HCT116 (cell line): ENCODE results near the gene LHX3. TPM values are rescaled to one million over a fixed set of nuclear protein-coding genes. Genes with fewer than 3 reads are reported as not detected.

Source experiments
- ATAC-seq: fragments of 200-7000 bp; cut with Tn5 transposase; 2 replicates; pipeline ENCODE4 v1.9.1; 2020; ENCODE audit warnings: mild to moderate bottlenecking, moderate library complexity
- BruUV-seq: library from RNA; stranded (reverse); fragments of 400-500 nt; replicated peaks from 2 replicates; lab custom pipeline; 2021; lab: Mats Ljungman, UMichigan
- CTCF ChIA-PET: fragments of 300-600 bp; sonication (Branson Sonifier 250); formaldehyde crosslinking; loops from one replicate; lab custom pipeline; 2021; ENCODE audit warnings: antibody characterized with exemption; lab: Charles Lee
- POLR2A ChIA-PET: fragments of 300-600, 350-600 bp; sonication (Branson Sonifier 250); formaldehyde crosslinking; loops from one replicate; lab custom pipeline; 2021; ENCODE audit warnings: antibody characterized with exemption; lab: Charles Lee
- RAD21 ChIA-PET, 2 experiments: fragments of 300-600 bp; sonication (Branson Sonifier 250); formaldehyde crosslinking; loops; one replicate each; lab custom pipeline; 2023; ENCODE audit warnings: low total read pairs in 2 of 2; ENCODE audit not compliant: uncharacterized antibody in 2 of 2, unreplicated experiment in 2 of 2, low non-redundant PET in 1 of 2; lab: Charles Lee
- DNase-seq: peaks from one replicate; pipeline ENCODE4 v3.0.0-alpha.2; 2010; ENCODE audit warnings: low read depth, low spot score
- H2AFZ ChIP-seq: fragments of 200-600 bp; shearing (Covaris generic), sonication (generic); 2 replicates; pipeline ENCODE4 v1.6.1; 2017; ENCODE audit warnings: low read depth, mixed run types, mixed read lengths, antibody characterized with exemption, low read length; ENCODE audit not compliant: poor library complexity, severe bottlenecking
- H3K27ac ChIP-seq: 2 replicates; pipeline ENCODE4 v1.5.1; 2012; ENCODE audit warnings: low read depth, low read length
- H3K27me3 ChIP-seq: fragments of 200-600 bp; sonication (generic); 2 replicates; pipeline ENCODE4 v1.6.1; 2016; ENCODE audit warnings: mixed run types, low read length, mixed read lengths; ENCODE audit not compliant: insufficient read depth
- H3K36me3 ChIP-seq, 2 experiments: fragments of 200-500 bp in 1 of 2; fragments of 200-600 bp in 1 of 2; sonication (Bioruptor generic) in 1 of 2; sonication (generic) in 1 of 2; 2 replicates each; pipeline versions ENCODE4 v1.5.1 to v1.6.1; 2014 to 2016; ENCODE audit warnings: low read length in 2 of 2, inconsistent platforms in 1 of 2, mixed read lengths in 1 of 2, mixed run types in 1 of 2; ENCODE audit not compliant: insufficient read depth in 2 of 2, control insufficient read depth in 1 of 2
- H3K4me1 ChIP-seq, 2 experiments: fragments of 200-600 bp in 1 of 2; sonication (generic) in 1 of 2; 2 replicates each; pipeline versions ENCODE4 v1.5.1 to v1.6.1; 2012 to 2017; ENCODE audit warnings: low read length in 2 of 2, inconsistent platforms in 1 of 2, mild to moderate bottlenecking in 1 of 2, mixed read lengths in 1 of 2, mixed run types in 1 of 2, moderate library complexity in 1 of 2; ENCODE audit not compliant: insufficient read depth in 2 of 2, control insufficient read depth in 1 of 2
- H3K4me2 ChIP-seq: fragments of 200-600 bp; sonication (generic); 2 replicates; pipeline ENCODE4 v1.6.1; 2017; ENCODE audit warnings: mixed run types, low read length, mixed read lengths
- H3K4me3 ChIP-seq, 2 experiments: fragments of 200-600 bp in 1 of 2; sonication (generic) in 1 of 2; replicated peaks in 1 of 2; 2 replicates each; pipeline ENCODE4 v1.5.1; 2011 to 2016; ENCODE audit warnings: low read length in 2 of 2, control low read depth in 1 of 2, low read depth in 1 of 2, mild to moderate bottlenecking in 1 of 2, mixed read lengths in 1 of 2, mixed run types in 1 of 2
- H3K79me2 ChIP-seq: fragments of 200-600 bp; sonication (generic); 2 replicates; pipeline ENCODE4 v1.6.1; 2017; ENCODE audit warnings: mild to moderate bottlenecking, mixed run types, low read length, moderate library complexity, mixed read lengths; ENCODE audit not compliant: insufficient read depth
- H3K9ac ChIP-seq: fragments of 200-600 bp; sonication (generic); 2 replicates; pipeline ENCODE4 v1.6.1; 2016; ENCODE audit warnings: low read length, mixed read lengths
- H3K9me2 ChIP-seq: fragments of 200-600 bp; sonication (generic), shearing (Covaris generic); 2 replicates; pipeline ENCODE4 v1.6.1; 2017; ENCODE audit warnings: mixed run types, mild to moderate bottlenecking, moderate library complexity; ENCODE audit not compliant: insufficient read depth
- H3K9me3 ChIP-seq, 2 experiments: fragments of 200-500 bp in 1 of 2; fragments of 200-600 bp in 1 of 2; sonication (Bioruptor generic) in 1 of 2; sonication (generic) in 1 of 2; 2 replicates each; pipeline ENCODE4 v1.6.1; 2014 to 2017; ENCODE audit warnings: low read length in 2 of 2, mixed read lengths in 2 of 2, inconsistent platforms in 1 of 2, low read depth in 1 of 2, mild to moderate bottlenecking in 1 of 2, mixed run types in 1 of 2, moderate library complexity in 1 of 2; ENCODE audit not compliant: control insufficient read depth in 1 of 2, insufficient read depth in 1 of 2
- H4K20me1 ChIP-seq: fragments of 200-600 bp; sonication (generic), shearing (Covaris generic); 2 replicates; pipeline ENCODE4 v1.6.1; 2017; ENCODE audit warnings: mixed run types, mild to moderate bottlenecking, moderate library complexity; ENCODE audit not compliant: insufficient read depth
- ATF3 ChIP-seq: IDR thresholded peaks from 2 replicates; pipeline ENCODE4 v1.6.1; 2012
- CEBPB ChIP-seq: IDR thresholded peaks from 2 replicates; pipeline ENCODE4 v1.6.1; 2012; ENCODE audit warnings: low read depth
- CTCF ChIP-seq, 3 experiments: fragments of 200-600 bp in 1 of 3; sonication (generic) in 1 of 3; IDR thresholded peaks in 2 of 3; conservative IDR thresholded peaks in 1 of 3; 2 replicates each; pipeline ENCODE4 v1.5.1; 2012 to 2017; ENCODE audit warnings: low read depth in 2 of 3, low read length in 2 of 3, antibody characterized with exemption in 1 of 3, borderline replicate concordance in 1 of 3, control low read depth in 1 of 3, mild to moderate bottlenecking in 1 of 3, mixed read lengths in 1 of 3, mixed run types in 1 of 3, moderate library complexity in 1 of 3; ENCODE audit not compliant: insufficient read depth in 1 of 3
- ELF1 ChIP-seq: IDR thresholded peaks from 2 replicates; pipeline ENCODE4 v1.6.1; 2012; ENCODE audit warnings: low read depth, borderline replicate concordance
- FOSL1 ChIP-seq: IDR thresholded peaks from 2 replicates; pipeline ENCODE4 v1.6.1; 2012; ENCODE audit warnings: low read depth
- MAX ChIP-seq: IDR thresholded peaks from 2 replicates; pipeline ENCODE4 v1.6.1; 2012
- POLR2A ChIP-seq: IDR thresholded peaks from 2 replicates; pipeline ENCODE4 v1.7.0; 2011; ENCODE audit warnings: borderline replicate concordance; ENCODE audit not compliant: insufficient read depth, insufficient read length; ENCODE audit errors: extremely low read depth
- SIN3A ChIP-seq: IDR thresholded peaks from 2 replicates; pipeline ENCODE4 v1.6.1; 2012; ENCODE audit warnings: low read depth
- SRF ChIP-seq: IDR thresholded peaks from 2 replicates; pipeline ENCODE4 v1.6.1; 2012; ENCODE audit warnings: low read depth
- TCF7L2 ChIP-seq: IDR thresholded peaks from 2 replicates; pipeline ENCODE4 v1.7.0; 2011; ENCODE audit warnings: borderline replicate concordance, inconsistent platforms; ENCODE audit not compliant: insufficient read depth, insufficient read length; ENCODE audit errors: extremely low read depth
- YY1 ChIP-seq: IDR thresholded peaks from 2 replicates; pipeline ENCODE4 v1.6.1; 2011; ENCODE audit warnings: low read length, low read depth, moderate library complexity, mild to moderate bottlenecking; ENCODE audit not compliant: insufficient replicate concordance; ENCODE audit errors: extremely low read depth
- intact Hi-C: fragments of 100-400 bp; cut with micrococcal nuclease; formaldehyde crosslinking; loops from 2 replicates; pipeline ENCODE4 v1.10.0; 2022
- total RNA-seq: library from RNA; stranded (reverse); gene quantifications from one replicate; pipeline ENCODE4 v1.2.1, GENCODE V29; 2021; ENCODE audit not compliant: unreplicated experiment

Gene LHX3
- total RNA-seq, 1 experiment from 2014 or later: not detected

GRCh38 chr9:136152931-136153330, 52.0 kb downstream of the LHX3 start:
- H3K27ac ChIP-seq: no peak overlapping the region
- no peaks in the 10 kb centered on the region for H3K9me3 ChIP-seq
- H3K4me3 ChIP-seq: no peak overlapping the region
- DNase-seq: no peak
- no peak overlapping the region for H2AFZ ChIP-seq
- no peak overlapping the region for H3K4me2 ChIP-seq
- H3K79me2 ChIP-seq: no peaks in the 10 kb centered on the region
- intact Hi-C loops: no loop called here
- no peaks in the 10 kb centered on the region for H4K20me1 ChIP-seq
- no peak overlapping the region for H3K9ac ChIP-seq
- ChIA-PET CTCF (no interaction called here), POLR2A (no interaction called here), RAD21 (no interaction called here)
- ATAC-seq: no peak
- no peak for TF ChIP-seq YY1
- TF ChIP-seq ATF3: no peak
- no peak for TF ChIP-seq CTCF (IDR thresholded peaks at IDR 0.05 in 2 of 3, conservative IDR thresholded peaks at IDR 0.05 in 1 of 3; ENCODE audit: borderline replicate concordance in 1 of 3, insufficient read depth in 1 of 3, low read depth in 2 of 3, low read length in 2 of 3)
- TF ChIP-seq CEBPB: no peak
- no peak for TF ChIP-seq ELF1
- TF ChIP-seq SIN3A: no peak
- TF ChIP-seq POLR2A: no peak
- TF ChIP-seq FOSL1: no peak
- TF ChIP-seq SRF: no peak
- TF ChIP-seq MAX: no peak
- TF ChIP-seq TCF7L2: no peak
- no peaks in the 10 kb centered on the region for H3K36me3 ChIP-seq
- no peaks in the 10 kb centered on the region; a peak in 1 of 4 replicates for H3K4me1 ChIP-seq
- H3K9me2 ChIP-seq: no peaks in the 10 kb centered on the region
- H3K27me3 ChIP-seq: no peaks in the 10 kb centered on the region
- BruUV-seq: no TSS peak
